AG04450 (cell line): ENCODE data around the gene UBE2I. TPM values are rescaled to one million over a fixed set of nuclear protein-coding genes. Genes with fewer than 3 reads are reported as not detected.
A peak's percentile ranks its signal among the peaks of the same experiment; 100 is the strongest.

ENCODE experiments used
- CTCF ChIA-PET: fragments of 300-600, 350-600 bp; formaldehyde crosslinking; extraction: SDS; loops from one replicate; lab custom pipeline; 2022; ENCODE audit warnings: antibody characterized with exemption, inconsistent platforms; lab: Charles Lee
- POLR2A ChIA-PET: fragments of 350-600 bp; formaldehyde crosslinking; extraction: SDS; loops from one replicate; lab custom pipeline; 2021; ENCODE audit warnings: antibody characterized with exemption, inconsistent platforms; lab: Yijun Ruan, JAX
- DNase-seq: peaks from one replicate; pipeline ENCODE4 v3.0.0-alpha.2; 2011; ENCODE audit warnings: low read depth, low spot score
- H3K27ac ChIP-seq: one replicate; pipeline ENCODE4 v1.5.1; 2012; ENCODE audit warnings: low read depth, low read length, control low read depth
- H3K27me3 ChIP-seq: one replicate; pipeline ENCODE4 v1.6.0; 2012; ENCODE audit warnings: low read length; ENCODE audit not compliant: control insufficient read depth, insufficient read depth
- H3K4me3 ChIP-seq: 2 replicates; pipeline ENCODE4 v1.5.1; 2011; ENCODE audit warnings: mild to moderate bottlenecking, low read depth, low read length, control low read depth
- H3K9me3 ChIP-seq: 2 replicates; pipeline ENCODE4 v1.5.1; 2012; ENCODE audit warnings: low read length; ENCODE audit not compliant: control insufficient read depth, insufficient read depth
- polyA plus RNA-seq: library from polyadenylated mRNA; depleted of rRNA; stranded (reverse); fragments of >200 nt; gene quantifications from 2 replicates; pipeline ENCODE4 v1.2.3, GENCODE V29; 2011
- TF ChIP-seq, protein P1 (sequence below): IDR thresholded peaks from 2 replicates; pipeline ENCODE4 v1.5.1; 2011; ENCODE audit warnings: low read depth, low read length, control low read depth, inconsistent platforms

The UBE2I gene
- polyA plus RNA-seq, 1 experiment: 165 TPM

DNA sequence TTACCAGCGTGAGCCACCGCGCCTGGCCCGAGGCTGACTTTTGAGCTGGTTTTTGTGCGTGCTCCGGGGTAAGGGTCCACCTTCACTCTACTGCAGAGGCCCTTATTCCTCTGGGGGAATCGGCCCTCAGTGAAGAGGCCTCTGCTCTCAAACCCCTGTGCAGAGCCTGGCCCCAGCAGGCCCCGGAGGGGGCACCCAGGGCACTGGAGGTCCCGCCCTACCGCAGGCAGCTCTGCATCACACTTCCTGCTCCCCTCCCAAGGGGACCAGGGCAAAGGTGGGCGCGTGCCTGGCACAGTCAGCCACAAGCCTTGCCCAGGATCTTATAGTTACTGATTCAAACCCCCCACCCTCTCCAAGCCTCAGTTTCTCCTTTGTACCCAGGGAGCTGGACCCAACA, 3.6 kb upstream of the UBE2I start:
- CTCF ChIA-PET: no interaction called here
- H3K4me3 ChIP-seq: no peak overlapping the region
- H3K27me3 ChIP-seq: no peaks in the 10 kb centered on the region
- TF ChIP-seq, protein P1, sequence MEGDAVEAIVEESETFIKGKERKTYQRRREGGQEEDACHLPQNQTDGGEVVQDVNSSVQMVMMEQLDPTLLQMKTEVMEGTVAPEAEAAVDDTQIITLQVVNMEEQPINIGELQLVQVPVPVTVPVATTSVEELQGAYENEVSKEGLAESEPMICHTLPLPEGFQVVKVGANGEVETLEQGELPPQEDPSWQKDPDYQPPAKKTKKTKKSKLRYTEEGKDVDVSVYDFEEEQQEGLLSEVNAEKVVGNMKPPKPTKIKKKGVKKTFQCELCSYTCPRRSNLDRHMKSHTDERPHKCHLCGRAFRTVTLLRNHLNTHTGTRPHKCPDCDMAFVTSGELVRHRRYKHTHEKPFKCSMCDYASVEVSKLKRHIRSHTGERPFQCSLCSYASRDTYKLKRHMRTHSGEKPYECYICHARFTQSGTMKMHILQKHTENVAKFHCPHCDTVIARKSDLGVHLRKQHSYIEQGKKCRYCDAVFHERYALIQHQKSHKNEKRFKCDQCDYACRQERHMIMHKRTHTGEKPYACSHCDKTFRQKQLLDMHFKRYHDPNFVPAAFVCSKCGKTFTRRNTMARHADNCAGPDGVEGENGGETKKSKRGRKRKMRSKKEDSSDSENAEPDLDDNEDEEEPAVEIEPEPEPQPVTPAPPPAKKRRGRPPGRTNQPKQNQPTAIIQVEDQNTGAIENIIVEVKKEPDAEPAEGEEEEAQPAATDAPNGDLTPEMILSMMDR: no peak
- no peak for DNase-seq
- POLR2A ChIA-PET: no interaction called here
- no peak overlapping the region for H3K27ac ChIP-seq
- H3K9me3 ChIP-seq: no peaks in the 10 kb centered on the region

DNA sequence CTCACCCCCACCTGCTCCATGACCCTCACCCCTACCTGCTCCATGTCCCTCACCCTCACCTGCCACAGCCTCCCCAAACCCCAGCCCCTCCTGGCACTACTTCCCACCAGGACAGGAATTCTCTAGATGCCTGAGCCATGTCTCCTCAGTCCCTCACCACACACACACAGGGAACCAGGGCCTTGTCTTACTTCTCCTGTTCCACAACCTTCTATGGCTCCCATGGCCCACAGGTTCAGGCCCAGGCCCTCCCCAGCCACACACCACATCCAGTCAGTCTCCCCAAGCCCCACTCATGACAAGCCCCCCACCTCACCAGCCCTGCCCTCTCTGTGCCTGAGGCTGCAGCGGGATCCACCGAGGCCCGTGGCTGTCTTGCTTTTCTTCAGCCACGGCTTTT, 3.1 kb upstream of the UBE2I start:
- CTCF ChIA-PET: no interaction called here
- no peak for DNase-seq
- Histone ChIP-seq H3K27ac (no peak overlapping the region), H3K4me3 (no peak overlapping the region), H3K27me3 (no peaks in the 10 kb centered on the region), H3K9me3 (no peaks in the 10 kb centered on the region)
- POLR2A ChIA-PET: no interaction called here
- TF ChIP-seq, protein P1: no peak

DNA sequence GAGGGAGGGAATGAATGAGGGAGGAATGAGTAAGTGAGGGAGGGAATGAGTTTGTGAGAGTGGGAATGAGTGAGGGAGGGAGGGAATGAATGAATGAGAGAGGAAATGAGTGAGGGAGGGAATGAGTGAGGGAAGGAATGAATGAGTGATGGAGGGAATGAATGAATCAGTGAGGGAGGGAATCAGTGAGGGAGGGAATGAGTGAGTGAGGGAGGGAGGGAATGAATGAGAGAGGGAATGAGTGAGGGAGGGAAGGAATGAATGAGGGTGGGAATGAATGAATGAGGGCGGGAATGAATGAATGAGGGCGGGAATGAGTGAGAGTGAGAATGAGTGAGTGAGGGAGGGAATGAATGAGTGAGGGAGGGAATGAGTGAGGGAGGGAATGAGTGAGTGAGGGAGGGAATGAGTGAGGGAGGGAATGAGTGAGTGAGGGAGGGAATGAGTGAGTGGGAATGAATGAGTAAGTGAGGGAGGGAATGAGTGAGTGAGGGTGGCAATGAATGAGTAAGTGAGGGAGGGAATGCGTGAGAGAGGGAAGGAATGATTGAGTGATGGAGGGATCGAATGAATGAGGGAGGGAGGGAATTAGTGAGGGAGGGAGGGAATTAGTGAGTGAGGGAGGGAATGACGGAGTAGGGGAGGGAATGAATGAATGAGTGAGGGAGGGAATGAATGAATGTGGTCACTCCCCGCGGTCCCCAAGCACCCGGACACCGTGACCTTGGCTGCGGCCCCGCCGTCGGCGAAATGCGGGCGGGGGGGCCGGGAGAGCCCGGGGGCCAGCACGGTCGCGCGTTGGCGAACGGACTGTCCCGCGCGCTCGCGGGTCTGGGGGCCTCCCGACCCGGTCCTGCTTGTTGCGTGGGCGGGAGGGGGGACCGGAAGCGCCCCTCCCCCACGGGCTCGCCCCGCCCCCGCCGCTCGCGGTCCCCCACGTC, 1.1 kb upstream of the UBE2I start:
- no peaks in the 10 kb centered on the region for H3K27me3 ChIP-seq
- no peaks in the 10 kb centered on the region; the same call in 1 of the 2 replicates for H3K9me3 ChIP-seq
- ChIA-PET POLR2A (interaction anchor here (0.7 to 1.2 kb wide), 3 partner anchors 14 to 302 kb away, joined by 3 to 5 read pairs (median 4); no protein-coding TSS in a partner anchor), CTCF (no interaction called here)
- TF ChIP-seq, protein P1: no peak
- DNase-seq: no peak
- no peak overlapping the region for H3K27ac ChIP-seq
- H3K4me3 ChIP-seq: peak overlapping the region; percentile 63

DNA sequence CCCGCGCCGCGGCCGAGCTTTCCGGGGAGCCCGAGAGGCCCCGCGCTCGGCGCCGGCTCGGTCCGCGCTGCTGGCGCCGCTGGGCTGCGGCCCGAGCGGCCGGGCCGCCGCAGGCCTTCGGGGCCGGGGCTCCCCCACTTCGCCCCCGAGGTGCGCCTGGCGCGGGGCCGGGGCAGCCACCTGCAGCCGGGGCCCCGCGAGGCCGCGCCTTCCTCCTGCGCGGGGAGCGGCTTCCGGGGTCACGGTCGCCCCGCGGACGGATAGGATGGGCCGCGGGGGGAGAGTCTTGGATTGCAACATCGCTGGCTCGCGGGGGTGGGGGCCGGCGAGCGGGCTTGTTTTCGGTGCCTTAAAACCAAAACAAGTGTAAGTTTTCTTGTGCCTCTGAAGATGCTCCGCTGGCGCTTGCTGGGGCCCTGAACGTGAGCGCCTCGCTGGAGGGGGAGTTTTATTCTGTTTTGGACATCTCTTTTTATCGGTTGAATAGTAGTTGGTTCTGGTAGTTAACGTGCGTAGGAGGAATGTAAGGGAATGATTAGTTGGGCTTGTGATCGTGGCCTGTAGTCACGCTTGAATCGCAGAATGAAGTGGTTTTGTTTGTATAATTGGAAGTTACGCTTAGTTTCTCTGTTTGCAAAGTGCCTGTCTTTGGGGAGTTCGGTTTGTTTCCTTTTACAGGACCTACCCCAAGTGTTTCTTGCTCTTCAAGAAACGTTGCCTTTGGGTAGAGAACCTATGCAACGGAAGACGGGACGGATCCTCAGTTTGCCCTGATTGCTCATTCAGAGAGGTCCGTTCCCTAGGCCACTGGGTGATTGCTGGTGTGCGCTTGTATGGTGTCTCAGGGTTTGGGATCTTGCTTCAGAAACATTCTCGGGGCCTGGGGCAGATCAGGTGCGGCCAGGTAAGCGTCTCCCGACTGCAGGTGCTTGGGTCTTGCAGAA, 724 bp downstream of the UBE2I start:
- H3K27ac ChIP-seq: no peak overlapping the region
- no peaks in the 10 kb centered on the region for H3K27me3 ChIP-seq
- TF ChIP-seq, protein P1: no peak
- no peak for DNase-seq
- no peaks in the 10 kb centered on the region; the same call in 1 of the 2 replicates for H3K9me3 ChIP-seq
- peak overlapping the region; percentile 63 for H3K4me3 ChIP-seq
- POLR2A ChIA-PET: interaction anchor here (1.0 kb wide), 2 partner anchors 23 to 28 kb away, joined by 3 read pairs; partner anchors contain the start of gene BAIAP3
- CTCF ChIA-PET: no interaction called here
